HG03378 (cell line): ENCODE data around the gene ATP2C1.
"Not testable (repeated sequence)": the region's sequence is repeated elsewhere in the genome, so short reads cannot be mapped to it uniquely, and the experiment has no call there.

Experiments used
- ATAC-seq: cut with Tn5 transposase; IDR thresholded peaks from one replicate; pipeline ENCODE4 v1.9.1; 2021; ENCODE audit warnings: mild to moderate bottlenecking, moderate library complexity; ENCODE audit not compliant: unreplicated experiment

The ATP2C1 gene

DNA sequence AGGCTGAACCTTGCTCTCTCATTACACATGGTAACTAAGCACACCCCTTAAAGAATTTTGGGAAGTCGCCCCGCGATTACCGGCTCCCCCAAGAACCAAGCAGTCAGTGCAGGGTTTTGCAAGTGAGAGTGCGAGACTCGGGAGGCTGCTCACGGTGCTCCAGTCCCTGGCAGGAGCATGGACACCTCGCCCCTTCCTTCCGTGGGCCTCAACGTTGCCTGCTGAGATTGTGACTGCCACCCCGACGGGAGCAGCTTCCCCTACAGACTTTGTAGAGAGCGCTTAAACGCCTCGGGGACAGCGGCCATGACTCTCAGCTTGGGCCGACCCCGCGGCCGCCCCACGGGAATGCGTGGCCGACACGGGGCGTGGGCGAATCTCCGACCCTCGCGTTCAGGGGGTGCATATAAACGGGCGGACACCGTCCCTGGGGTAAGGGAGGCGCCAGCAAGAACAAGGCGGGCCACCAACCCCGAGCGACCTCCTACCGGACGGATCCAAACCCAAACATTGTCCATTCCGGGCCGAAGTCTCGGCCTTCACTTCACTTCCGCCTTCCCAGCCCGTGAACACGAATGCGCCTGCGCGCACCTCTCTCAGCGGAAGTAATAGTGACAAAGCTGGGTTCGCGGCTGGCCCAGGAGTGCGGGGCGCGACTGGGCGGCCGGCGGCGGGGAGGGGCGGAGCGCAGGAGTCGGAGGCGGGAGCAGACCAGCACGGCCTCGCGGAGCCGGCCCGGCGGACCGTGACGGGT is at the start of gene ATP2C1:
TSS of gene ATP2C1 (plus strand) at position 709 of the 754 bp plus-strand sequence. CDS start 686 bp downstream, outside the sequence.
- ATAC-seq = peak; percentile 74

DNA sequence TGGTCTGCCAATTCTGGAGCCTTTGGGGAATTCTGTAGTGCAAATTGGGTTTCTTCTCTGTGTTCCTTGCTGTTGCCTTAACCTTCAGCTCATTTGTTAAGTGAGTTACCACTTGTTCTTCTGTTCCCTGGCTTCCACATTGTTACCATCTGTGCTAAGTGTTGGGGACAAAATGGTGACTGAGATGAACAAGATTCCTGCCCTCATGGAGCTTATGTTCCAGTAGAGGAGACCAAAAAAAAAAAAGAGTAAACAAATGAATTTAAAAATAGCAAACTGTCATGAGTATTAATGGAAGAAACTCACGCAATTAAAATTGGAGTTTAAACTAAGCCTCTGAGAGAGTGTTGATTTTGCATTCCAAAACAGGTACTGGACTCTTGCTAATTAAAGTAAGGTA is 49.4 kb upstream of the ATP2C1 start:
- ATAC-seq = no peak

GRCh38 chr3:130846181-130846580 is 47.7 kb upstream of the ATP2C1 start:
- no peak for ATAC-seq

- no peak for ATAC-seq
Measured at GRCh38 chr3:130849091-130849552, 44.8 kb upstream of the ATP2C1 start.

- ATAC-seq = peak; percentile 80
Measured at GRCh38 chr3:130850044-130850797, 43.7 kb upstream of the ATP2C1 start.

GRCh38 chr3:130850843-130851242 is 43.0 kb upstream of the ATP2C1 start:
- no peak for ATAC-seq

DNA sequence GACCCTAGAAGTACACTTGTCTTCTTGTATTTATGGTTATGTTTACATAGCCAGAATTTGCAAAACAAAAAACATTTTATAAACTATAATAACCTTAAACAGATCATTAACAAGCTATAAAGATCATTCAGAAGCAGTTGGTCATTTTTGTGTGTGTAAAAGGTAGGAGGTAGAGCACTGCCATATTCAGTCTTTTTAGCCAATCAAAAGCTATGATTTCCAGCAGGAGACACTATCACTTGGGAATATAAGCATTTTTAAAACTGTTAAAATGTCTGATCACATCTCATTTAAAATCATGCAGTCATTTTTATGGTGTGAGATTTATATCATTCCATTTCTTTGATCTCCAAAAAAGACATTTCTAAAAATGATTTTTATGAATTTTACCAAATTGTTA is 42.6 kb upstream of the ATP2C1 start:
- no peak for ATAC-seq

- ATAC-seq = no peak
Measured at GRCh38 chr3:130853581-130853980, 40.3 kb upstream of the ATP2C1 start.

DNA sequence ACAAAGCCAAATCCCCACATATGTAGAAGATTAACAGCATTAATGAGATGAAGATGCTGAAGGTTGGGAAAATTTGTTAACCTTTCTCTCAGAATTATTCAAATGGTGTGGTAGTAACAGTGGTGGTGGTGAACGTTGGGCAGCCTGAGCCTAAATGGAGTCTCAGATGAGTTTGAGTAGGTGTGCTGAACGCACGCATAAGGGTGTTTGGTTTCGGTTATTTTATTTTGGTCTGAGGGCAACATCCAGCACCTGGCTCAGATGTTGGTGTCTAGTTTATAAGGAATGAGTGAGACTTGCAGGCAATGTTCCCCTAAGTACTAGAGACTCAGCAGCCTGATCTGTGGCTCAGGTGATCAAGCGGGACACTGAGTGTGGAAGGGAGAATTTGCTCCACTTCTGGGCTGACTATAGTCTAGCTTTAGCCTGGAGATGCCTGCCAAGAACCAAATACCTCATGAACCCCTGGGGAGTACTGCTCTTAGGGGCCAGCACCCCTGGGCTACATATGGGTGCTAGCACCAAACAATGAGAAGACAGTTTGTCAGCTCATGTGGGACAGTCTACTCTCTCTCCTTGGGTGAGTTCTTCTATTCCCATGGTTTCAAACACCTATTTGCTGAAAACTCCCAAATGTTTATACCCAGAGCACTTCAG is 39.5 kb upstream of the ATP2C1 start:
- peak; percentile 33 for ATAC-seq

GRCh38 chr3:130857336-130858026 is 36.4 kb upstream of the ATP2C1 start:
- ATAC-seq = peak; percentile 36

DNA sequence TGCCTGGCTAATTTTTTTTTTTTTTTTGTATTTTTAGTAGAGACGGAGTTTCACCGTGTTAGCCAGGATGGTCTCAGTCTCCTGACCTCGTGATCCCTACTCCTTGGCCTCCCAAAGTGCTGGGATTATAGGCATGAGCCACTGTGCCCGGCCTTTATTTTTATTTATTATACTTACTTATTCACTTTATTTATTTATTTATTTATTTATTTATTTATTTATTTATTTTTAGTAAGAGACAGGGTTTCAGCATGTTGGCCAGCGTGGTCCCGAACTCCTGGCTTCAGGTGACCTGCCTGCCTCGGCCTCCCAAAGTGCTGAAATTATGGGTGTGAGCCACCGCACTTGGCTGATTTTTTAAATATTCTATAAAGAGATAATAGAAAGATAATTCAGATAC is 31.8 kb upstream of the ATP2C1 start:
- not testable (repeated sequence) for ATAC-seq

- ATAC-seq = no peak
Measured at GRCh38 chr3:130865489-130865888, 28.4 kb upstream of the ATP2C1 start.

GRCh38 chr3:130866327-130866726 is 27.6 kb upstream of the ATP2C1 start:
- no peak for ATAC-seq

- ATAC-seq = no peak
Measured at GRCh38 chr3:130870423-130870822, 23.5 kb upstream of the ATP2C1 start.

DNA sequence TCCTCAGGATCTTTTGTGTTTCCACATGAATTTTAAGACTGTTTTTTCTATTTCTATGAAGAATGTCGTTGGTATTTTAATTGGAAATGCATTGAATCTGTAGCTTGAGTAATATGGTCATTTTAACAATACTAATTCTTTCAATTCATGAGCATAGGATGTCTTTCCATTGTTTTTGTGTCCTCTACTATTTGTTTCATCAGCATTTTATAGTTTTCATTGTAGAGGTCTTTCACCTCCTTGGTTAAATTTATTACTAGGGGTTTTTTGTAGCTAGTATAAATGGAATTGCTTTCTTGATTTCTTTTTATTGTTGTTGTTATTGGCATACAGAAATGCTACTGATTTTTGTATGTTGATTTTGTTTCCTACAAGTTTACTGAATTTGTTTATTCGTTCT is 17.3 kb upstream of the ATP2C1 start:
- ATAC-seq = no peak

DNA sequence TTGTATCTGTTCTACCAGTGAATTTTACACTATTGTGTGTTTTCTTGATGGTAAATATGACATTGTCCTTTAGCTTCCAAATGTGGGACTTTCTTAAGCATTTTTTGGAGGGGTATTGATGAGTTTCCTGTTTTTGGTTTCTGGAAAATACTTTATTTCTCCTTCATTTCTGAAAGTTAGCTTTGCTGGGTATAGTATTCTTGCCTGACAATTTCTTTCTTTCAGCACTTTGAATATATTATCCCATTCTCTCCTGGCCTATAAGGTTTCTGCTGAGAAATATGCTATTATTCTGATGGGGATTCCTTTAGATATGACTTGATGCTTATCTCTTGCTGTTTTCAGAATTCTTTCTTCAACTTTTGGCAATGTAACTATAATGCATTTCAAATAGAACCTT is 15.4 kb upstream of the ATP2C1 start:
- no peak for ATAC-seq

DNA sequence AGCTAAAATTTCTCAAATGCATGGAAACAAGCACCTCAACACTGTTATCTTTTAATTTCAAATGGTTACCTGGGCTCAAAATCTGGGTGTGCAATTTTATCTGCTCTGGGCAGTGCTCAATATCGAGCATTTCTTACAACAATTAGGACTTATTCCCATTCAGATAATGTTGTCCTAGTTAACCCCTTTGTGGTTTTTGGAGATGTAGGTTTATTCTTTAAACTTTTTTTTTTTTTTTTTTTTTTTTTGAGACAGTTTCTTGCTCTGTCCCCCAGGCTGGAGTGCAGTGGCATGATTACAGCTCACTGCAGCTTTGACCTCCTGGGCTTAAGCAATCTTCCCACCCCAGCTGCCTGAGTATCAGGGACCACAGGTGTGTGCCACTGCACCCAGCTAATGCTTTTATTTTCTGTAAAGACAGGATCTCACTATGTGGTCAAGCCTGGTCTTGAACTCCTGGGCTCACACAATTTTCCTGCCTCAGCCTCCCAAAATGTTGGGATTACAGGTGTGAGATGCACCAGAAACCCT is 4.4 kb upstream of the ATP2C1 start:
- ATAC-seq = no peak

DNA sequence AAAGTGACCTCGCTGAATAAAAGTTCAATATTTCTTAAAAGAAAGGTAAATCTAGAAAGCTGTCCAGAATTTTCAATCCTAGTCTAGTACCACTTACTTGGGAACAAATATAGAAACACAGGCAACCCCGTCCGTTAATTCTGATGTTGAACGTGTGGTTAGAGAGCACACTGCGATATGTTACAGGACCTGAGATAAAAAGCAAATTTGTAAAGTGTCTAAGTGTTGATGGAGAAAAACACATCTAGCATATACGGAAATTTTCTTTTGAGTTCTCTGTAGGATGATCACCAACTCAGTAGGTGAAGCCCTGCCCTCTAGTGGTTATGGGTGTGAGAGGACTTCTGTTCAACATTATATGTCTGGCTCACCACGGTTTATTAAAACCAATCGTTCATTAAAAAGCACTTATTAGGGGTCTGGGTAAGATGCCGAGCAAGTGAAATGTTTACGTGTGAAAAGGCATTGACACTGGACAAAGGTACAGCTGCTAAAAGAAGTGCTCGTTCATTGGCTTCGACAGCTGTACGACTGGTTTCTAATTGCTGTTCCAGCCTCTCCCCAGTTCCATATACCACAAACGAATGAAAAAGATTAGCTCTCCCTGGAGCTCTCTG is 1.0 kb upstream of the ATP2C1 start:
- peak; percentile 45 for ATAC-seq

- no peak for ATAC-seq
Measured at GRCh38 chr3:130894130-130894985, 474 bp downstream of the ATP2C1 start.

GRCh38 chr3:130894986-130895280 is 1.0 kb downstream of the ATP2C1 start:
- ATAC-seq = no peak
